Neutrophil (primary cell): ENCODE measurements around the gene DCBLD1.
"Not testable (repeated sequence)": the region's sequence is repeated elsewhere in the genome, so short reads cannot be mapped to it uniquely, and the experiment has no call there.

Experiments
- H3K27ac ChIP-seq: fragments of 200-600 bp; sonication (generic); 2 replicates; pipeline ENCODE4 v1.5.1; 2016; ENCODE audit warnings: mild to moderate bottlenecking, moderate library complexity
- H3K27me3 ChIP-seq: fragments of 200-600 bp; sonication (generic); 2 replicates; pipeline ENCODE4 v1.6.0; 2016; ENCODE audit warnings: mild to moderate bottlenecking
- H3K36me3 ChIP-seq: fragments of 200-600 bp; sonication (generic); 2 replicates; pipeline ENCODE4 v1.5.1; 2017
- H3K4me1 ChIP-seq, 2 experiments: fragments of 200-600 bp in 1 of 2; sonication (generic) in 1 of 2; 1 replicate in 1 of 2; 2 replicates in 1 of 2; pipeline versions ENCODE4 v1.5.1 to v1.6.1; 2013 to 2016; ENCODE audit warnings: low read depth in 1 of 2, low read length in 1 of 2, mild to moderate bottlenecking in 1 of 2, moderate library complexity in 1 of 2; ENCODE audit not compliant: control insufficient read depth in 1 of 2, insufficient read depth in 1 of 2
- H3K4me3 ChIP-seq, 2 experiments: fragments of 200-600 bp in 1 of 2; sonication (generic) in 1 of 2; 1 replicate in 1 of 2; 2 replicates in 1 of 2; pipeline ENCODE4 v1.5.1; 2013 to 2016; ENCODE audit warnings: low read depth in 1 of 2, low read length in 1 of 2, mild to moderate bottlenecking in 1 of 2, moderate library complexity in 1 of 2
- H3K9me3 ChIP-seq: fragments of 200-600 bp; sonication (generic); 2 replicates; pipeline ENCODE4 v1.5.1; 2016
- TF ChIP-seq, protein P1 (sequence below): fragments of 200-600 bp; sonication (generic); IDR thresholded peaks from 2 replicates; pipeline ENCODE4 v1.5.1; 2016; ENCODE audit warnings: antibody characterized with exemption

DCBLD1 gene

DNA sequence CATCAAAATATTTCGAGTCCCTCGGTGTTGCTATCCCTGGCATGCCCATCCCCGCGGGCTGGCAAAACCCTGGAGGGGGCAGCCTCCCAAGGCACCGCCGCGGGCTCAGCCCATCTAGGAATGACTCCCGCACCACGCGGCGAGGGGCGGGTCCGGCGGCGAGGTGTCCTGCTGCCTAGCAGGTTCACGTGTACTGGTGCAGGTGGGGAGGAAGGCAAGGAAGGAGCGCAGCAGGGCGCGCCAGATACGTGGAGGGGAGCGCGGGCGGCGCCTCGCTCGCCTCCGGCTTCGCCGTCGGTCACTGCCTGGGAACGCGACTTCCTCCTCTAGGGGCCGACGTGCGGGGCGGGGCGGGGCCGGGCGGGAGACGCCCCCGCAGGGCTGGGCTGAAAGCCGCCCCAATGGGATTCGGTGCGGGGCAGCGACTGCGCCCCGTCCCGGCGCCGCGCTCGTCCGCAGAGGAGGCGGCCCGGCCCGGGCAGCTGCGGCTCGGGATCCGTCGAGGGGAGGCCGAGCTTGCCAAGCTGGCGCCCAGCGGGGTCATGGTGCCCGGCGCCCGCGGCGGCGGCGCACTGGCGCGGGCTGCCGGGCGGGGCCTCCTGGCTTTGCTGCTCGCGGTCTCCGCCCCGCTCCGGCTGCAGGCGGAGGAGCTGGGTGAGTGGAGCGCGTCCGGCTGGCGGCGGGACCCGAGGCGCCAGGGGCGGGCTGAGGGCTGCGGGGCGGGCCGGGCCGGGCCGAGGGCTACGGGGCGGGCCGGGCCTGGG lies at the start of gene DCBLD1:
Gene DCBLD1, plus strand, starts transcription at position 435 of the 764 bp plus-strand sequence. Its CDS starts 108 bp downstream, at position 543.
- Histone ChIP-seq H3K27ac (no peak within 1 kb of the TSS), H3K36me3 (no peaks in the 10 kb centered on the region), H3K27me3 (peaks cover 100% of the 10 kb centered on the region), H3K9me3 (no peaks in the 10 kb centered on the region), H3K4me1 (peaks cover 14 to 15% of the 10 kb centered on the region in 2 experiments), H3K4me3 (peak within 1 kb of the TSS; percentile 54 to 61)
- TF ChIP-seq, protein P1, sequence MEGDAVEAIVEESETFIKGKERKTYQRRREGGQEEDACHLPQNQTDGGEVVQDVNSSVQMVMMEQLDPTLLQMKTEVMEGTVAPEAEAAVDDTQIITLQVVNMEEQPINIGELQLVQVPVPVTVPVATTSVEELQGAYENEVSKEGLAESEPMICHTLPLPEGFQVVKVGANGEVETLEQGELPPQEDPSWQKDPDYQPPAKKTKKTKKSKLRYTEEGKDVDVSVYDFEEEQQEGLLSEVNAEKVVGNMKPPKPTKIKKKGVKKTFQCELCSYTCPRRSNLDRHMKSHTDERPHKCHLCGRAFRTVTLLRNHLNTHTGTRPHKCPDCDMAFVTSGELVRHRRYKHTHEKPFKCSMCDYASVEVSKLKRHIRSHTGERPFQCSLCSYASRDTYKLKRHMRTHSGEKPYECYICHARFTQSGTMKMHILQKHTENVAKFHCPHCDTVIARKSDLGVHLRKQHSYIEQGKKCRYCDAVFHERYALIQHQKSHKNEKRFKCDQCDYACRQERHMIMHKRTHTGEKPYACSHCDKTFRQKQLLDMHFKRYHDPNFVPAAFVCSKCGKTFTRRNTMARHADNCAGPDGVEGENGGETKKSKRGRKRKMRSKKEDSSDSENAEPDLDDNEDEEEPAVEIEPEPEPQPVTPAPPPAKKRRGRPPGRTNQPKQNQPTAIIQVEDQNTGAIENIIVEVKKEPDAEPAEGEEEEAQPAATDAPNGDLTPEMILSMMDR: no peak

DNA sequence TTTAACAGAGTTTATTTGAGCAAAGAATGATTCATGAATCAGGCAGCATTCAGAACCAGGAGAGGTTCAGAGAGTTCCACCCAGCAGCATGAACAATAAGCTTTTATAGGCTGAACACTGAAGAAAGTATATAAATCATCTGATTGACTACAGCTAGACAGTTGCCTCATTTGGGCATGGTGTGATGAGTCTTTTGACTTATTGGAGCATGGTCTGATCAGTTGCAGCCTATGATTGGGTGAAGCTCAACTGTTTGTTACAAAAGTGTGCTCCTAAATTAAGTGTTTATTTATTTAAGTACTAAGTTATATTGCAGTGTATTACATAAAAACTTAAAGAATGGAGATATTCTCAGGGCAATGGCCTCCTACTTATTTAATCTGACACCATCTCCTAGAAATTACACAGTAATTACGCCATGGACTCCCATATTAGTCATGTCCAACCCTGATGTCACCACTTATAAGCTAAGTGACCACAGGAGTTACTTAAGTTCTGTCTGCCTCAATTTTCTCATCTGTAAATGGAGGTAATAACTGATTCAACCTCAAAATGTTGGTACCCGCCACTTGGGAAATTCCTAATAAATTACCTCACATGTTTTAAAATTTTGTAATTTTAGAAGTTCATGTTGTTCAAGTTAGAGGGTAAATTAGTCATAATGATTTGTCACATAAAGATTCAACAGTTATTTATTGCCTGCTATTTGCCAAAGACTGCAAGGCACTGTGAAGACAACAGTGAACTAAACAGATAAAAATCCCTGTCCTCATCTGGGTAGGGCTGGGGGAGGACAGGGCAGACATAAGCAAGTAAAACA lies 41.6 kb upstream of the DCBLD1 start:
- TF ChIP-seq, protein P1: no peak
- Histone ChIP-seq H3K9me3 (no peaks in the 10 kb centered on the region), H3K27ac (no peak overlapping the region), H3K4me3 (no peak overlapping the region), H3K36me3 (no peaks in the 10 kb centered on the region), H3K27me3 (no peaks in the 10 kb centered on the region), H3K4me1 (no peaks in the 10 kb centered on the region)

DNA sequence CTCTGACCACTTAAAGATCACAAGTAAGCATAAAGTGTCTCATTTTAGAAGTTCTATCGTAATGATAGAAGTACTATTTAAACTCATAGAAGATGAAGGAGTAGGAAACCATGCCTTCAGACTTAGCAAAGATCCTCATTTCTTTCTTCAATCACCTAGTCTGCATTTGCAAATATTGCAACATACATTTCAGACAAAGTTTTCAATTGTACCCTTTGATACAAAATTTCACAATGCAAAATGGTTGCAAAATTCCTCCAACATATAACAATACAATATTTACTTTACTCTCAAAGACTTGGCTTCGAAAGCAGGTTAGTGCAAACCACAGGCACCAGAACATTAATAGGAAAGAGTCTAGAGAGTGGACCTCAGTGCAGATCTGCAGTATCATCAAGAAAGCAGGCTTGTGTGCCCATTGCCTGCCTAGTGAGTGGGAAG lies 40.6 kb upstream of the DCBLD1 start:
- Histone ChIP-seq H3K4me3 (no peak overlapping the region), H3K27ac (no peak overlapping the region), H3K27me3 (peaks cover 4% of the 10 kb centered on the region), H3K4me1 (no peaks in the 10 kb centered on the region), H3K36me3 (no peaks in the 10 kb centered on the region), H3K9me3 (no peaks in the 10 kb centered on the region)
- TF ChIP-seq, protein P1: no peak

DNA sequence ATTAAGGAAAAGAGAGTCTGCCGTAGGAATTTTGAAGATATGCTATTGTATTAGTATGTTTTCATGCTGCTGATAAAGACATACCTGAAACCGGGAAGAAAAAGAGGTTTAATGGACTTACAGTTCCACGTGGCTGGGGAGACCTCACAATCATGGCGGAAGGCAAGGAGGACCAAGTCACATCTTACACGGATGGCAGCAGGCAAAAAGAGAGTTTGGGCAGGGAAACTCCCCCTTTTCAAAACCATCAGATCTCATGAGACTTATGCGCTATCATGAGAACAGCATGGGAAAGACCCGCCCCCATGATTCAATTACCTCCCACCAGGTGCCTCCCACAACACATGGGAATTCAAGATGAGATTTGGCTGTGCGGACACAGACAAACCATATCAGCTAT lies 40.2 kb upstream of the DCBLD1 start:
- H3K27ac ChIP-seq, H3K9me3 ChIP-seq, H3K4me1 ChIP-seq, H3K36me3 ChIP-seq, H3K4me3 ChIP-seq, H3K27me3 ChIP-seq: not testable (repeated sequence)

DNA sequence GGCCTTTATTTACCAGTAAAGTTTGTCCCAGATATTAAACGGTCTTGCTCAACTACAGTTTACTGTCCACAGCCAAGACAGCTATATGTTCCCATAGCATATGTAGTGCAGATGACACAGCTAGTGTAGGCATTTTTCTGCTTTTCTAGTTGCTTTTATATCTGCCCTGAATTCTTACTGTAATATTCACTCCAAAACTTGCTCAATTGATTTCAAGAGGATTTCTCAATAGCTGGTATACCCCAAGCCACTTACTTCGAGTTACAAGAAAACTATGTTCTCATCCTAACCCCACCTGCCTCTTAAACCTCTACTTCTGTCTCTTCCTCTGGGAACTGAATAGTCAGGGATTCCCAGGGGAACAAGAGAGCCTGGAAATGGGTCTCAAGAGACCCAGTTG lies 37.9 kb upstream of the DCBLD1 start:
- no peak overlapping the region for H3K27ac ChIP-seq
- H3K4me3 ChIP-seq: no peak overlapping the region
- no peaks in the 10 kb centered on the region for H3K36me3 ChIP-seq
- TF ChIP-seq, protein P1: no peak
- no peaks in the 10 kb centered on the region for H3K4me1 ChIP-seq
- no peaks in the 10 kb centered on the region for H3K9me3 ChIP-seq
- H3K27me3 ChIP-seq: peaks cover 29% of the 10 kb centered on the region

DNA sequence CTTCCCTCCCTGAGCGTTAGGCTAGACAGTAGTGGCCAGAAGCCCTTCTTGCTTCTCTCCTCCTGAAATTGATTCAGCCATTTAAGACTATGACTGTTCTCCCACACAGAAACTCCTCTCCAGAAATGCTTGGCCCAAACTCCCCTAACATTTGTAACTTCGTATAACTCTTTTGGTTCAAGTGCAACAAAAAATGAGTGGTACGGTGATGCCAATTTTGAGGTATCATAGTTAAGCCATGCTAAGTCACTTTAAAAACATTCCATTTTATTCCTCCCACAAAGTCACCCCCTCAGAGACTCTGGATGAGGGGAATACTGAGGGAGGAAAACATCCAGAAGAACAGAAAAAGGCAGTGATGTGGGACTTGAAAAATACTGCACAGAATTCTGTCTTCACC lies 35.6 kb upstream of the DCBLD1 start:
- H3K36me3 ChIP-seq: no peaks in the 10 kb centered on the region
- H3K9me3 ChIP-seq: no peaks in the 10 kb centered on the region
- no peak overlapping the region for H3K4me3 ChIP-seq
- H3K27ac ChIP-seq: no peak overlapping the region
- H3K4me1 ChIP-seq: no peaks in the 10 kb centered on the region
- peaks cover 34% of the 10 kb centered on the region for H3K27me3 ChIP-seq
- TF ChIP-seq, protein P1: no peak
